Mesenchymal stem cell (in vitro differentiated cells and primary cell): ENCODE results near the gene ABCA1.
"Not testable (repeated sequence)": the region's sequence is repeated elsewhere in the genome, so short reads cannot be mapped to it uniquely, and the experiment has no call there.

Experiments used
- DNase-seq: peaks from one replicate; pipeline ENCODE4 v3.0.0-alpha.2; 2013
- H2AFZ ChIP-seq: one replicate; pipeline ENCODE4 v1.6.1; 2013; ENCODE audit warnings: low read depth, mild to moderate bottlenecking, control low read depth, inconsistent platforms, low read length, moderate library complexity
- H2AK5ac ChIP-seq: 2 replicates; pipeline ENCODE4 v1.6.1; 2013; ENCODE audit warnings: low read length, moderate library complexity, mild to moderate bottlenecking, inconsistent platforms; ENCODE audit not compliant: severe bottlenecking
- H2BK120ac ChIP-seq: one replicate; pipeline ENCODE4 v1.6.1; 2013; ENCODE audit warnings: low read depth, mild to moderate bottlenecking, inconsistent platforms, low read length, moderate library complexity
- H2BK12ac ChIP-seq, 2 experiments: one replicate each; pipeline ENCODE4 v1.6.1; 2013; ENCODE audit warnings: inconsistent platforms in 2 of 2, low read length in 2 of 2, mild to moderate bottlenecking in 2 of 2, moderate library complexity in 2 of 2, control low read depth in 1 of 2
- H2BK15ac ChIP-seq: one replicate; pipeline ENCODE4 v1.6.1; 2013; ENCODE audit warnings: mild to moderate bottlenecking, low read depth, inconsistent platforms; ENCODE audit not compliant: poor library complexity, severe bottlenecking
- H2BK5ac ChIP-seq: 2 replicates; pipeline ENCODE4 v1.6.1; 2013; ENCODE audit warnings: low read depth, mild to moderate bottlenecking, low read length, control low read depth, inconsistent platforms; ENCODE audit not compliant: poor library complexity, severe bottlenecking
- H3K14ac ChIP-seq, 2 experiments: one replicate each; pipeline ENCODE4 v1.6.1; 2013; ENCODE audit warnings: inconsistent platforms in 2 of 2, low read length in 2 of 2, control low read depth in 1 of 2, mild to moderate bottlenecking in 1 of 2, moderate library complexity in 1 of 2
- H3K18ac ChIP-seq, 2 experiments: one replicate each; pipeline ENCODE4 v1.6.1; 2013; ENCODE audit warnings: inconsistent platforms in 2 of 2, low read length in 2 of 2, control low read depth in 1 of 2, low read depth in 1 of 2, mild to moderate bottlenecking in 1 of 2
- H3K23ac ChIP-seq, 2 experiments: one replicate each; pipeline ENCODE4 v1.6.1; 2013; ENCODE audit warnings: inconsistent platforms in 2 of 2, low read length in 2 of 2, mild to moderate bottlenecking in 2 of 2, moderate library complexity in 2 of 2, control low read depth in 1 of 2
- H3K27ac ChIP-seq: 2 replicates; pipeline ENCODE4 v1.5.1; 2013; ENCODE audit warnings: mild to moderate bottlenecking, moderate library complexity, low read length, control low read depth, inconsistent platforms; ENCODE audit not compliant: poor library complexity, severe bottlenecking
- H3K27me3 ChIP-seq, 2 experiments: 2 replicates each; pipeline versions ENCODE4 v1.6.1 to v1.7.0; 2013; ENCODE audit warnings: low read length in 2 of 2, mild to moderate bottlenecking in 2 of 2, moderate library complexity in 2 of 2, control low read depth in 1 of 2, inconsistent platforms in 1 of 2; ENCODE audit not compliant: control insufficient read depth in 1 of 2, insufficient read depth in 1 of 2
- H3K36me3 ChIP-seq, 2 experiments: 2 replicates each; pipeline versions ENCODE4 v1.6.1 to v1.7.0; 2013; ENCODE audit warnings: low read length in 2 of 2, control low read depth in 1 of 2, inconsistent platforms in 1 of 2, low read depth in 1 of 2, mild to moderate bottlenecking in 1 of 2; ENCODE audit not compliant: insufficient read depth in 2 of 2, control insufficient read depth in 1 of 2
- H3K4ac ChIP-seq, 2 experiments: one replicate each; pipeline ENCODE4 v1.6.1; 2013; ENCODE audit warnings: inconsistent platforms in 2 of 2, low read length in 2 of 2, mild to moderate bottlenecking in 2 of 2, moderate library complexity in 2 of 2, control low read depth in 1 of 2, low read depth in 1 of 2
- H3K4me1 ChIP-seq: 2 replicates; pipeline ENCODE4 v1.6.1; 2013; ENCODE audit warnings: low read depth, low read length, control low read depth; ENCODE audit not compliant: control insufficient read depth, insufficient read depth
- H3K4me2 ChIP-seq: 2 replicates; pipeline ENCODE4 v1.6.1; 2013; ENCODE audit warnings: low read length, mild to moderate bottlenecking, inconsistent platforms; ENCODE audit not compliant: poor library complexity, severe bottlenecking
- H3K4me3 ChIP-seq, 2 experiments: 2 replicates each; pipeline versions ENCODE4 v1.5.1 to v1.7.0; 2013; ENCODE audit warnings: low read length in 2 of 2, mild to moderate bottlenecking in 2 of 2, control low read depth in 1 of 2, low read depth in 1 of 2; ENCODE audit not compliant: insufficient read depth in 1 of 2
- H3K79me1 ChIP-seq: replicated peaks from 2 replicates; pipeline ENCODE4 v1.6.1; 2013; ENCODE audit warnings: mild to moderate bottlenecking, control low read depth, low read length, inconsistent platforms; ENCODE audit not compliant: poor library complexity, severe bottlenecking
- H3K9ac ChIP-seq: 2 replicates; pipeline ENCODE4 v1.7.0; 2013; ENCODE audit warnings: mild to moderate bottlenecking, low read length, moderate library complexity
- H3K9me3 ChIP-seq: 2 replicates; pipeline ENCODE4 v1.7.0; 2013; ENCODE audit warnings: mild to moderate bottlenecking, low read length; ENCODE audit not compliant: control insufficient read depth
- H4K8ac ChIP-seq: one replicate; pipeline ENCODE4 v1.6.1; 2013; ENCODE audit warnings: inconsistent platforms, mild to moderate bottlenecking, low read length, moderate library complexity
- H4K91ac ChIP-seq: one replicate; pipeline ENCODE4 v1.6.1; 2013; ENCODE audit warnings: mild to moderate bottlenecking, low read length, inconsistent platforms
- WGBS: methylation state at CpG from one replicate; pipeline ENCODE4 v1.1.7; 2013; ENCODE audit warnings: mixed read lengths; 5-methylcytosine and 5-hydroxymethylcytosine counted together

ABCA1 gene

DNA sequence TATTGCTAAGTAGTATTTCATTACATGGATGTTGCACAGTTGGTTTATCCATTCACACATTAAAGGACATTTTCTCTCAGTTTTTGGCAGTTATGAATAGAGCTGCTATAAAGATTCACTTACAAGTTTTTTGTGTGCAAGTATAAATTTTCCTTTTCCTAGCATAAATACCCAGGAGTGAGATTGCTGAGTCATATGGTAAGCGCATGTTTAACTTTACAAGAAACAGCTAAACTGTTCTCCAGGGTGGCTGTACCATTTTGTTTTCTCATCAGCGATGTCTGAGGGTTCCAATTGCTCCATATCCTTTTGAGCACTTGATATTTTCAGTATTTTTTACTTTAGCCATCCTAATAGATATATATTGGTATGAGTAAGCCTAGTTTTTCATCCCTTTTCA is 16.4 kb upstream of the ABCA1 start:
- peak; percentile 58 for DNase-seq
- Histone ChIP-seq H3K4ac (no peak overlapping the region), H3K36me3 (no peaks in the 10 kb centered on the region), H3K79me1 (no peaks in the 10 kb centered on the region), H3K14ac (no peak overlapping the region), H3K23ac (no peak overlapping the region), H3K4me3 (no peak overlapping the region), H3K9me3 (no peaks in the 10 kb centered on the region), H3K4me2 (no peak overlapping the region), H2BK12ac (no peak overlapping the region), H4K91ac (no peak overlapping the region), H4K8ac (no peak overlapping the region), H3K27ac (no peak overlapping the region), H2BK15ac (no peak overlapping the region), H3K4me1 (no peaks in the 10 kb centered on the region), H3K27me3 (no peaks in the 10 kb centered on the region), H3K9ac (no peak overlapping the region), H2BK5ac (no peak overlapping the region), H2BK120ac (no peak overlapping the region), H2AFZ (no peak overlapping the region), H3K18ac (no peak overlapping the region), H2AK5ac (no peak overlapping the region)
- 75% methylated on average over 1 of the region's 2 CpGs for WGBS

DNA sequence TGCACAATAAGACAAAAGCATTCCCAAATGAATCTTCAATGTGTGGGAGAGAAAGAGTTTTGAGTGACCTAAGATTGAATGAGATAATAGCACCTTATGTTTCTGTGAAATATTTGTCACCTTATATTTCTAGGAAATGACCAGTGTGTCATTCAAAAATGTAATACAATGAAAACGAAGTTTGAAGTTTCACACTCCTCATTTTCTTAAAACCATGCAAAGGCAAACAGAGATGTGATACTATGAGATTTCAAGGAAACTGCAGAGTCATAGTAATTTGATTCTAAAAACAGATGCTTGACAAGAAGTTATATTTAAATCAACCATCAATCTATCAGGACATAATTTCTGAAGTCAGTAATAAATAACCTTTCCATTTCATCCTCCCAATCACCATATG is 13.6 kb upstream of the ABCA1 start:
- Histone ChIP-seq H3K23ac (no peak overlapping the region), H2AFZ (no peak overlapping the region), H3K4me1 (no peaks in the 10 kb centered on the region), H3K9me3 (no peaks in the 10 kb centered on the region), H3K4ac (no peak overlapping the region), H2AK5ac (no peak overlapping the region), H3K14ac (no peak overlapping the region), H3K27me3 (no peaks in the 10 kb centered on the region), H4K91ac (no peak overlapping the region), H4K8ac (no peak overlapping the region), H3K18ac (no peak overlapping the region), H3K27ac (no peak overlapping the region), H2BK12ac (no peak overlapping the region), H3K9ac (no peak overlapping the region), H3K4me2 (no peak overlapping the region), H2BK5ac (no peak overlapping the region), H3K79me1 (no peaks in the 10 kb centered on the region), H2BK15ac (no peak overlapping the region), H2BK120ac (no peak overlapping the region), H3K36me3 (no peaks in the 10 kb centered on the region), H3K4me3 (no peak overlapping the region)
- no CpG with 5 or more reads among the region's 1 CpG for WGBS
- DNase-seq, result no peak

DNA sequence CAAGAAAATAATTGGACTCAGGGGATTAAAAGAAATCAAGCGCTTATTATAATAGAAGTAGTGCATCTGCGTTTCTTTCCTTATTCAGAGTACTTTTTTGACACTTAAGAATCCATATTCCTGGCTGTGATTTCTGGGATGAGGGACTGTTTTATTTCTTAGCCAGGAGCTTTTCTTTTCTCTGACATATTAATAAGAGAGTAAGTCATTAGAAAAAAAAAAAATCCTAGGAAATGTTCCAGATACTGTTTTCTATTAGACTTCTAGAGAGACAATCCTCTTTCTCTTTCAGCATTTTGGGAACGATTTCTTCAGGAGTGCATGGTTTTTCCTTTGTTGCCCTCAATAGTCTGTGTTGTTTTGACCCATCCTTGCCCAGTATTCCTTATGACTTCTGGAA is 8.3 kb upstream of the ABCA1 start:
- WGBS, result 91% methylated on average over 1 of the region's 3 CpGs
- Histone ChIP-seq H2AK5ac (no peak overlapping the region), H4K91ac (no peak overlapping the region), H2AFZ (no peak overlapping the region), H2BK120ac (no peak overlapping the region), H3K14ac (no peak overlapping the region), H3K4me1 (no peaks in the 10 kb centered on the region), H3K27me3 (no peaks in the 10 kb centered on the region), H2BK5ac (no peak overlapping the region), H2BK15ac (no peak overlapping the region), H3K4ac (no peak overlapping the region), H3K27ac (no peak overlapping the region), H4K8ac (no peak overlapping the region), H3K9me3 (no peaks in the 10 kb centered on the region), H3K79me1 (no peaks in the 10 kb centered on the region), H3K18ac (no peak overlapping the region), H3K4me3 (no peak overlapping the region), H3K36me3 (no peaks in the 10 kb centered on the region), H3K9ac (no peak overlapping the region), H3K4me2 (no peak overlapping the region), H2BK12ac (no peak overlapping the region), H3K23ac (no peak overlapping the region)
- no peak for DNase-seq

DNA sequence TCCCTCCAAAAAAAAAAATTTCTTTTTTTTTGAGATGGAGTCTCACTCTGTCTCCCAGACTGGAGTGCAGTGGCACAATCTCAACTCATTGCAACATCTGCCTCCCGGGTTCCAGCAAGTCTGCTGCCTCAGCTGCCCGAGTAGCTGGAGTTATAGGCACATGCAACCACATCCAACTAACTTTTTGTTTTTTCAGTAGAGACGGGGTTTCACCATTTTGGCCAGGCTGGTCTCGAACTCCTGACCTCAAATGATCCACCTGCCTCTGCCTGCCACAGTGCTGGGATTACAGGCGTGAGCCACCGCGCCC is 7.5 kb upstream of the ABCA1 start:
- not testable (repeated sequence) for H4K91ac ChIP-seq, DNase-seq, H3K4me2 ChIP-seq, H3K27ac ChIP-seq, H4K8ac ChIP-seq, H3K4ac ChIP-seq, H3K9ac ChIP-seq, H2BK12ac ChIP-seq, H2AFZ ChIP-seq, H2BK15ac ChIP-seq, H3K18ac ChIP-seq, H3K4me3 ChIP-seq, H2AK5ac ChIP-seq, H3K14ac ChIP-seq, H3K4me1 ChIP-seq, H3K23ac ChIP-seq, H3K79me1 ChIP-seq, H3K9me3 ChIP-seq, H3K36me3 ChIP-seq, H2BK120ac ChIP-seq, H3K27me3 ChIP-seq, H2BK5ac ChIP-seq
- WGBS, result 84% methylated on average over 7 of the region's 7 CpGs
